Muscle layer of colon (tissue), 2 donors: Measurements from ENCODE around the gene CTDP1.

Experiments used
- H3K27ac ChIP-seq: one replicate; pipeline ENCODE4 v1.7.0; 2013; ENCODE audit warnings: low read depth, mild to moderate bottlenecking, low read length, moderate library complexity
- H3K27me3 ChIP-seq, 2 donors: one replicate each; pipeline ENCODE4 v1.7.0; 2013; ENCODE audit warnings: low read length in 2 of 2, mild to moderate bottlenecking in 2 of 2; ENCODE audit not compliant: insufficient read depth in 2 of 2, control insufficient read depth in 1 of 2
- H3K36me3 ChIP-seq: one replicate; pipeline ENCODE4 v1.7.0; 2013; ENCODE audit warnings: mild to moderate bottlenecking, low read length; ENCODE audit not compliant: insufficient read depth
- H3K4me1 ChIP-seq: one replicate; pipeline ENCODE4 v1.7.0; 2013; ENCODE audit warnings: mild to moderate bottlenecking, low read length; ENCODE audit not compliant: insufficient read depth
- H3K4me3 ChIP-seq, 2 donors: one replicate each; pipeline ENCODE4 v1.7.0; 2013; ENCODE audit warnings: low read length in 2 of 2, low read depth in 1 of 2, mild to moderate bottlenecking in 1 of 2, moderate library complexity in 1 of 2
- H3K9ac ChIP-seq: one replicate; pipeline ENCODE4 v1.7.0; 2013; ENCODE audit warnings: low read length
- H3K9me3 ChIP-seq: one replicate; pipeline ENCODE4 v1.7.0; 2013; ENCODE audit warnings: mild to moderate bottlenecking, low read length
- donor health status: abdominal sarcoma.
- donor health status: Adenocarcinoma of cecum.

Gene CTDP1

DNA sequence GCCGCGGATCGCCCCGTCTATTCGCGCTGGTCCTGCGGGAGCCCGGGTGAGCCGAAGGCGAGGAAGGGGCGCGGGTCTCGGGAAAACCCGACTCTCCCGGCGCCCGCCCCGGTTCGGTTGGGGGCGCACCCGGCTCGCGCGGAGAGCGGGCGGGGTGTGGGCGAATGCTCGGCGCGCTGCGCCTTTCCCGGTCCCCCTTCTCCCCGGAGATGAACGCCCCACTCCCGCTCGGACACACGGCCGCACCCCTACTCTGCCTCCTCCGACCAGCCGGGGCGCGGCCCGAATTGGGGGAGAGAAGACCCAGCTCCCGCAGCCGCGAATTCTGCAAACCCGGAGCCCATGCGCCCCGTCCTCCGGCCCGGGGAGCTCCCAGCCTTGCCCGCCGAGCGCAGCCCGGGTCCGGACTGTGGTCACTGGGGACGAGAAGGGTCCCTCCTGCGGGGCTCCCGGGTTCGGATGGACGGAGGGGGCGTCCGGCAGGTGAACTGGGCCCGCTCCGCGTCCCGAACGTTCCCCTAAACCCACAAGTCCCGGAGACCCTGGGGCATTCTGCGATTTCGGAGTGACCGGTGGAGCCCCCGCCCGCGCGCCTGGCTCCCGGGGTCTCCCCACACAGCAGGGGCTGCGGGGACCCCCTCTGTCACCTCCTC lies 118.9 kb downstream of the CTDP1 start:
- Histone ChIP-seq H3K27me3 (peaks cover 15 to 48% of the 10 kb centered on the region in 2 donors), H3K36me3 (no peaks in the 10 kb centered on the region), H3K27ac (no peak overlapping the region), H3K4me3 (peak overlapping the region in 1 of 2 donors; percentile 7), H3K4me1 (peaks cover 4% of the 10 kb centered on the region), H3K9ac (no peak overlapping the region), H3K9me3 (no peaks in the 10 kb centered on the region)

DNA sequence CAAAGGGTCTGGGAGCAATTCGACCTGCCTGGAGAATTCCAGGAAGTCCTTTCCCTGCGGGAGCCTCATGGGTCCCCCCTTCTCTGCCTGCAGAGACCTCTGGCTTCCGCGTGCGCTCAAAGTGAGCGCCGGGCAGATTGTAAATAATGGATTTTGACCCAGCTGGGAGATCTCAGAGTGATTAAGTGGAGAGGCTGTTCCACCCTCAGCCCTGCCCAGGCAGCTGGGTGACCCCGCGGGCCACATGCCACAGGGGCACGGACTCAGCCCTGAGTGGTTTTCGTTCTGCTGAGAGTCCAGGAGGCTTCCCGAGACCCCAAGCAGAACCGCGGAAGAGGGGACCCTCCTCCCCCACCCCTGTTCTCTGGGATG lies 119.4 kb downstream of the CTDP1 start:
- Histone ChIP-seq H3K4me1 (peaks cover 4% of the 10 kb centered on the region), H3K9ac (no peak overlapping the region), H3K27me3 (peaks cover 15 to 48% of the 10 kb centered on the region in 2 donors), H3K27ac (no peak overlapping the region), H3K9me3 (no peaks in the 10 kb centered on the region), H3K36me3 (no peaks in the 10 kb centered on the region), H3K4me3 (peak overlapping the region in 1 of 2 donors; percentile 7)

DNA sequence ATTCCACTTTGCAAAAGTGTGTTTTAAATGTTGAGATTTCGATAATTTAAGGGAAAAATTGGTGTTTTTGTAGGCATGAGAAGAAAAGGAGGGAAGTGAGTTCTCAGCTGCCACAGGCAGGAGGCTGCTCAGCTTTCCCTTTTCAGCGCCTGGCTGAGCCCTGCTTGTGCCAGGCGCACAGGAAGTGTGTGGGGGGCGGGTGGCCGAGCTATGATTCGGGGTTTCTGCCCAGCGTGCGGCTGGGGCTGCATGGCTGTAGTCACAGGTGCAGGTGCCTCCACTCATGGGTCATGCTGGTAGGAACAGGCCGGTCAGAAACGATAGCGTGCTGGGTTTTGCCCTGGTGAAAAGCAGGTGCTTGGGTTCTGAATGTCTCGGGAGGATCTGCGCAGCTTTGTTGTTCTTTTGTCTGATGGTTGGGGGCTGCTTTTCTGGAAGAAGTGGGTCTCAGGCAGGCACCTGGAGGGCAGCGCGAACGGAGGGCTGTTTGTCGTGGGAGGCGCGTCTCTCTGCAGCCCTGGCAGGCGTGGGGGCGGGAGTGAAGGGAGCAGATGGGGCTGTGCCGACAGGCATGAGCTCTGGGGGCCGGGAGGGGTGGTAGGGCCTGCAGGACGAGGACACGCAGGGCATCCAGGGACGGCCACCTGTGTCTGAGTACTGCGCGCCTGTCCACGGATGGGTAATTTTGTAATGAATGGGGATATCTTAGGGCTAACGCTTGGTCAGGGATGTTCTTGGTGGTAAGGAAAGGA lies 120.2 kb downstream of the CTDP1 start:
- Histone ChIP-seq H3K4me1 (peaks cover 4% of the 10 kb centered on the region), H3K27me3 (peaks cover 15 to 48% of the 10 kb centered on the region in 2 donors), H3K9me3 (no peaks in the 10 kb centered on the region), H3K9ac (no peak overlapping the region), H3K27ac (no peak overlapping the region), H3K4me3 (no peak overlapping the region), H3K36me3 (no peaks in the 10 kb centered on the region)

DNA sequence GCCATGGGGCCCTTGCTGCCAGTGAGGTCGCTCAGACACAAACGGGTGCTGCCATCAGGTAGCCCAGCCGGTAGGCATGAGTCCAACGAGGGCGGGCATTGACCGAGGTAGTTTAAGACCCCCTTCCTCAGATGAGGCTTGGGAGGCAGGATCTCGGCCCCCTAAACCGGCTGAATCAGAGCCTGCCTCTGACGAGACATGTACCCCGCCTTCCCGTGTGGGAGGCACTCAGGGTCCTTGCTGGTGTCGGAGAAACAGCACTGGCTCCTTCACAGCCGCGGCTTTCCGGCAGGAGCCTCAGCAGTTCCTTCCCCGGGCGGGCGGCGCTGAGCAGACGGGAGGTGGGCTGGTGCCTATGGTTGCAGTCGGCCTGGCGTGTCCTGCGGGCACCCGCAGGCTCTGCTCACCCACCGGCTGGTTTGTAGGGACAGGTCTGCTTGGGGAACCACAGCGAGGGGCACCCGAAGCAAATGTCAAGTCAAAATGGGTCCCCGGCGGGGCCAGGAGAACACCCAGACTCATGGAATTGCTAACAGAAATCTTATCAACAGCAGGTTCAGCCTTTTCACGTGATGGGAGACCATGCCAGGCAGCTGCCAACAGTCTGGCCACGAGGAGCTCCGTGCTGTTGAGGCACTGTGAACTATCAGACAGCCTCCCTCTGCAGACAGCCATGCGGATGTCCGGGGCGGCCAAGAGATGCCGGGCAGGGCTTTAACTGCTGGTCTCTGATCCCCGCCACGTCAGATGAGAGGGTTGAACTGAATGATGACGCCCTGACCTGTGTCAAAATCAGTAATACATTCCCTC lies 121.0 kb downstream of the CTDP1 start:
- H3K27me3 ChIP-seq, result peaks cover 15 to 48% of the 10 kb centered on the region in 2 donors
- H3K27ac ChIP-seq, result no peak overlapping the region
- no peaks in the 10 kb centered on the region for H3K9me3 ChIP-seq
- peaks cover 4% of the 10 kb centered on the region for H3K4me1 ChIP-seq
- H3K4me3 ChIP-seq, result no peak overlapping the region
- no peak overlapping the region for H3K9ac ChIP-seq
- no peaks in the 10 kb centered on the region for H3K36me3 ChIP-seq

DNA sequence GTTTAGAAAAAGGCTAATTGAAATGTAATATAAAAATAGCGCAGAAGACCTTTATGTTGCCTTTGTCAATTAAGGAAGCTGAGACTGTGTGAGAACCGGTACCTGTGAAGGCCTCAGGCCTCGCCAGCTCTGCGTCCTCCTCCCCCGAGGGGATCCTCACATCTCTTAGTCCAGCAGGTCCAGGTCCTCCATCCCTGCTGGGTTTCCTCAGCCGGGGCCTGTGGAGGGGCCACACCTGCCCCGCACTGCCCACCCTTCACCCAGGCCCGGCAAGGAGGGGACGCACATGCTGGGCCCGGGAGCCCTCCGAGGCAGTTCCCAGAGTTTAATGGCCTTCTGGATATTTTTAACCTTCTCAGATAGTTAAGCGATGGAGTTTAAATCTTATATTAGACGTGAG lies 121.6 kb downstream of the CTDP1 start:
- H3K4me3 ChIP-seq, result no peak overlapping the region
- no peaks in the 10 kb centered on the region for H3K9me3 ChIP-seq
- H3K9ac ChIP-seq, result no peak overlapping the region
- H3K27me3 ChIP-seq, result peaks cover 15 to 42% of the 10 kb centered on the region in 2 donors
- H3K36me3 ChIP-seq, result no peaks in the 10 kb centered on the region
- H3K4me1 ChIP-seq, result peaks cover 4% of the 10 kb centered on the region
- no peak overlapping the region for H3K27ac ChIP-seq

DNA sequence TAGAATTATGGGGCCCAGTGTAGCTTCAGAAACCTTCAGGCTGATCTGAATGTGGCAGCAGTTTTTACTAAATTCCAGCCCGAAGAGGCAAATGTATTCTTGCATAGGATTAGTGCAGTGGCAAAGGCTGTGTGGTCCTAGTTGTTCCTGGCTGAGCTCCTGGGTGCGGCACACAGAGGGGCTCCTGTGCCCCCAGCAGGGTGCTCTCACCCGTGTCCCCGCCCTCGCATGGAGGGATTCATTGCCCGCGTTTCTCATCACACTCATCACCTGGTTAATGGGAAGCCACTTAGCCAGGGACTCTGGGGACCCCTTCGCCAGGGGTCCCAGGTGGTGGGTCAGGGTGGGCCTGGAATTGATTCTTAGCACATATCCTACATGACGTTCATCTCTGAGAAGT lies 122.0 kb downstream of the CTDP1 start:
- Histone ChIP-seq H3K9me3 (no peaks in the 10 kb centered on the region), H3K36me3 (no peaks in the 10 kb centered on the region), H3K27ac (no peak overlapping the region), H3K4me1 (peaks cover 4% of the 10 kb centered on the region), H3K9ac (no peak overlapping the region), H3K27me3 (peaks cover 15 to 39% of the 10 kb centered on the region in 2 donors), H3K4me3 (no peak overlapping the region)

DNA sequence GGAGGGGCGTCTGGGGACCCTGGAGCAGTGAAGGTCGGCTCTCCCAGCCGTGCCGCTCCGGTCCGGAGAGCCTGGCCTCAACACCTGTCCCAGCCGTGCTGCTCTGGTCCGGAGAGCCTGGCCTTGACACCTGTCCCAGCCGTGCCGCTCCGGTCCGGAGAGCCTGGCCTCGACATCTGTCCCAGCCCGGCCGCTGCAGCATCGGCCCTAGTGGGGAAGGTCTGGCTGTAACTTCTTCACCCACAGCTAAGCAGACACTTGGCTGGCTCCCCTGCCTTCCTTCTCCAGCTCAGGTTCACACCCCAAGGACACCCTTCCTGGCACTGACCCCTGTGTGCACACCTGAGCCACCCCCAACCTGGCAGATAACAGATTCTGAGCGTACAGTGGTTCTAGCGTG lies 122.7 kb downstream of the CTDP1 start:
- Histone ChIP-seq H3K27ac (no peak overlapping the region), H3K4me1 (peaks cover 4% of the 10 kb centered on the region), H3K9me3 (no peaks in the 10 kb centered on the region), H3K36me3 (no peaks in the 10 kb centered on the region), H3K27me3 (peaks cover 12 to 33% of the 10 kb centered on the region in 2 donors), H3K9ac (no peak overlapping the region), H3K4me3 (no peak overlapping the region)

DNA sequence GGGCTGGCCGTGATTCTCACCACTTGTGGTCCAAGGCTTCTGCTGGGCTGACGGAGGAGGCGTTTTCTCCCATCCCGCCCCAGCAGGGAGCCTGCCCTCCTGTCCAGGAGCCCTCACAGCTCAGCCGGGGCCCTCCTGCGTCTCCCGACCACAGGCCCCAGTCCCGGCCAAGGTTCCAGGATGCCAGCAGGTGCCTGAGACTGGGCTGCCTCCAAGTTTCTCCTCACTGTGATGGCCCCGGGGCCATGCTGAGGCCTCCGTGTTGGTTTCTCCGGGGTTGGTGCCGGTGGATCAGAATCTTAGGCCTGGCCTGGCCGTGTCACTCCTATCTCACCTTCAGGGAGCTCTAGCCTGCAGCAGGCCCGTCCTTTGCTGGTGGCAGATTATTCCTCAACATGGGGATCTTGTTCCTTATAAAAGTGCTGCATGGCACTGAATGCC lies 124.0 kb downstream of the CTDP1 start:
- Histone ChIP-seq H3K27me3 (peaks cover 8 to 20% of the 10 kb centered on the region in 2 donors), H3K9me3 (no peaks in the 10 kb centered on the region), H3K36me3 (no peaks in the 10 kb centered on the region), H3K9ac (no peak overlapping the region), H3K4me3 (no peak overlapping the region), H3K4me1 (peaks cover 4% of the 10 kb centered on the region), H3K27ac (no peak overlapping the region)
